ENCODE measurements around the gene CDK9.

DNA sequence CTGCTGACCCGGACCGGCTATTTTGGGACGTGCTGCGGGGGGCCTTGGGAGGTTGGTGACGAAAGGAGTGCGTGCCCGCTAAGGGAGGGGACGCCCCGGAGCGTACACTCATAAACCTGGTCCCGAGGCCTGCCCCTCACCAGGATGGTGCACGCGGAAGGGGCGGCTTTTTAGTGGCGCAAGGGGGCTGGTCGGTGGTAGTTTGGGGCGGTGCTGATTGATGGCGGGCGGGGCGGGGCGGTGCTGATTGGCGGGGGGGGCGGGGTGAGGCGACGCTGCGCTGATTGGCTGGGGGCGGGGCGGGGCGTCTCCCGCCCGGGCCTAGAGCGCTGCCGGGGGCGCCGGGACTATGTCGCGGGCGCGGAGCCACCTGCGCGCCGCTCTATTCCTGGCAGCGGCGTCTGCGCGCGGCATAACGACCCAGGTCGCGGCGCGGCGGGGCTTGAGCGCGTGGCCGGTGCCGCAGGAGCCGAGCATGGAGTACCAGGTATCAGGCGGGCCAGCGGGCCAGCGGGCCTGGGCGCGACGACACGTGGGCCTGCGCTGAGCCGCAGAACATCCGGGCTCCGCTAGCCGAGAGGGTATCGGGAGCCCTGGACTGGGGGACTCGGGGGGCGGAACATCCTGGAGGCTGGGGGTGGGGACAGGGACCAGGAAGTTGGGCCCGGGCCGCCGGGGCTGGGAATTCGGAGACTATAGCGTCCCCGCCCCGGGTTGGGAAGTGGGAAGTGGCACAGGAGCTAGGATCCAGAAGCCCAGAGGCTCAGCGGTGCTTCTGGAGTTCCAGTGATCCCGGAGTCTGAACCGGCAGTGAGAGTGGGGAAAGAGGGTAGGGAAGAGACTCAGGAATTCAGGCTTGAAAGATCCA, 17.0 kb downstream of the CDK9 start, which contains the start of gene FPGS:
- TF ChIP-seq CTCF (conservative IDR thresholded peaks at IDR 0.05; ENCODE audit: low read depth, low read length), result no peak
- no peak for TF ChIP-seq EZH2 (IDR thresholded peaks at IDR 0.05; ENCODE audit: low read length, unreplicated experiment)
- no peak for TF ChIP-seq EZH2phosphoT487 (IDR thresholded peaks at IDR 0.05; ENCODE audit: borderline replicate concordance, low read length)

Data from PC-3 (cell line).